HG02798 (cell line): Measurements from ENCODE around the gene RHBDD1.

Source experiments
- ATAC-seq: cut with Tn5 transposase; IDR thresholded peaks from one replicate; pipeline ENCODE4 v1.9.1; 2021; ENCODE audit warnings: mild to moderate bottlenecking; ENCODE audit not compliant: unreplicated experiment, poor library complexity

RHBDD1 gene

GRCh38 chr2:226906163-226906693, 70.4 kb downstream of the RHBDD1 start:
- peak; percentile 85 for ATAC-seq

- no peak for ATAC-seq
Measured at GRCh38 chr2:226909126-226909525, 73.3 kb downstream of the RHBDD1 start.

GRCh38 chr2:226909836-226910235, 74.0 kb downstream of the RHBDD1 start:
- ATAC-seq, result no peak

- ATAC-seq, result no peak
Measured at GRCh38 chr2:226910384-226910783, 74.5 kb downstream of the RHBDD1 start.

GRCh38 chr2:226911932-226912331, 76.1 kb downstream of the RHBDD1 start:
- no peak for ATAC-seq

- ATAC-seq, result no peak
Measured at GRCh38 chr2:226913641-226914040, 77.8 kb downstream of the RHBDD1 start.

- no peak for ATAC-seq
Measured at GRCh38 chr2:226915846-226916360, 80.0 kb downstream of the RHBDD1 start.

- peak; percentile 92 for ATAC-seq
Measured at GRCh38 chr2:226916669-226917068, 80.8 kb downstream of the RHBDD1 start.

- ATAC-seq, result no peak
Measured at GRCh38 chr2:226932443-226932842, 96.6 kb downstream of the RHBDD1 start.

GRCh38 chr2:226934546-226935201, 98.8 kb downstream of the RHBDD1 start:
- no peak for ATAC-seq

GRCh38 chr2:226943862-226944620, 108.2 kb downstream of the RHBDD1 start:
- ATAC-seq, result peak; percentile 68

- ATAC-seq, result no peak
Measured at GRCh38 chr2:226953206-226953605, 117.4 kb downstream of the RHBDD1 start.

GRCh38 chr2:226953826-226954225, 118.0 kb downstream of the RHBDD1 start:
- ATAC-seq, result no peak

GRCh38 chr2:226956659-226957058, 120.8 kb downstream of the RHBDD1 start:
- ATAC-seq, result no peak

- no peak for ATAC-seq
Measured at GRCh38 chr2:226959418-226959817, 123.6 kb downstream of the RHBDD1 start.

GRCh38 chr2:226962176-226962773, 126.4 kb downstream of the RHBDD1 start:
- no peak for ATAC-seq

- ATAC-seq, result no peak
Measured at GRCh38 chr2:226963528-226963927, 127.7 kb downstream of the RHBDD1 start.

GRCh38 chr2:226965376-226965775, 129.5 kb downstream of the RHBDD1 start:
- no peak for ATAC-seq

GRCh38 chr2:226969417-226970080, 133.7 kb downstream of the RHBDD1 start:
- ATAC-seq, result no peak

GRCh38 chr2:226970362-226970761, 134.5 kb downstream of the RHBDD1 start:
- ATAC-seq, result peak; percentile 70
